Activated naive CD8-positive, alpha-beta T cell treated with anti-CD3 and anti-CD28 coated beads, Interleukin-2, amount 50 U/mL, for 24 hours (primary cell): Measurements from ENCODE around the gene RAB26.

ENCODE experiments used
- ATAC-seq: fragments of 150-1000 bp; cut with Tn5 transposase; one replicate; pipeline ENCODE4 v1.10.0; 2021
- DNase-seq: peaks from one replicate; pipeline ENCODE4 v3.0.0; 2021
- H3K27ac Mint-ChIP-seq: one replicate; pipeline ENCODE4 v1.8.0; 2021; ENCODE audit warnings: mild to moderate bottlenecking, mixed read lengths
- H3K27me3 Mint-ChIP-seq: one replicate; pipeline ENCODE4 v1.8.0; 2021; ENCODE audit warnings: mixed read lengths
- H3K36me3 Mint-ChIP-seq: one replicate; pipeline ENCODE4 v1.8.0; 2021; ENCODE audit warnings: low read depth, mixed read lengths
- H3K4me1 Mint-ChIP-seq: one replicate; pipeline ENCODE4 v1.8.0; 2021; ENCODE audit warnings: mixed read lengths
- H3K4me3 Mint-ChIP-seq: one replicate; pipeline ENCODE4 v1.8.0; 2021; ENCODE audit warnings: mild to moderate bottlenecking, moderate library complexity, mixed read lengths
- H3K9me3 Mint-ChIP-seq: one replicate; pipeline ENCODE4 v1.8.0; 2021; ENCODE audit warnings: mixed read lengths

RAB26 gene

DNA sequence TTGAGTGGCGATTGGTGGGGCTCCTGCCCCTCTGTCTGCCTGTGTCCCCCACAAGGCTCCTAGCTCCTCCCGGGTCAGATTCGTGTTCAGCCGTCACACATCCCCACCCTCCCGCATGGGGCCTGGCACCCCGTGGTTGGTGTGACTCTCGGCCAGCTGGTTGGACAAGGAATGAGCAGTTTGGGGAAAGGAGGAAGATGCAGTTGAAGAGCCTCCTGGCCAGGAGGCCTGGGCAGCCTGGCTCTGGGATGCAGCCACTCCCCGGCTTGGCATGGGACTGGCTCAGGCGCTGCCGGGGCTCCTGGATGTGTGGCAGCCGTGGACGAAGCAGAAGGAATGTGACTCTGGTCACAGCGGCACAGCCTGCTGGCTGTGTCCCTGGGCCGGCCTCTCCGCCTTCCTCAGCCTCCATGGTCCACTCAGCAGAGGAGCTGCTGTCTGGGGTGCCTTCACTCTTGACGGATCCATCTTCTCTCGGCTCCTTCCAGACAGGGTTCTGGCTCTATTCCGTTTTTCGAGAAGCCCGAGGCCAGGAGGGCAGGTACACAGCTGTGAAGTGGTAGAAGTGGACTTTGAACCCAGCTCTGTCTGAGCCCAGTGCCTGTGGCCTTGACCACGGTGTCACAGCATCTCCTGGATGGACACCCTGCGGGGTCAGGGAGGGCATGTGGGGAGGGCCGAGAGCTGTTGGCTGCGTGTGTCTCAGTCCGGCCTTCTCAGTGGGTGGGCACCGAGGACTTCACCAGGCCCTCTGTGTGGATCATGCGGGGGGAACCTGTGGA lies 9.2 kb downstream of the RAB26 start:
- Mint-ChIP-seq H3K9me3 (no peaks in the 10 kb centered on the region), H3K36me3 (peaks cover 27% of the 10 kb centered on the region), H3K4me3 (peak overlapping the region; percentile 93), H3K27ac (peak overlapping the region; percentile 91), H3K27me3 (peaks cover 3% of the 10 kb centered on the region), H3K4me1 (peaks cover 33% of the 10 kb centered on the region)
- DNase-seq: no peak
- no peak for ATAC-seq

DNA sequence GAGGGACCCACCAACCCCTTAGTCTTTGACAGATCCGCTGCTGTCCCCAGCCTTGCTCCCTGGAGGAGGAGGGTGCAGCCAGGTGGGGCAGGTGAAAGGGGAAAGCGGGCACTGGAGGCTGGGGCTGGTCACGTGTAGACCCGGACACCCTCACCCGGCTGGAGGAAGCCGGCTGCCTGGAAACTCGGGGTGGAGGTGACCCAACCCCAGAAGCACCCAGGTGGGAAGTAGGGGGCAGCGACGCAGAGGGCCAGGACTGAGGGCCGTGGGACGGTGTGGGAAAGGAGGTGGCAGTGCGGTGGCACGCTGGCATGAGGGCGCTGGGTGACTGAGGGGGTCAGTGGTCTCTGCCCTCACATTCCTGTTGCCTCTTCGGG lies 9.8 kb downstream of the RAB26 start:
- Mint-ChIP-seq H3K36me3 (peaks cover 21% of the 10 kb centered on the region), H3K9me3 (no peaks in the 10 kb centered on the region), H3K4me1 (peaks cover 35% of the 10 kb centered on the region), H3K27ac (no peak overlapping the region), H3K4me3 (no peak overlapping the region), H3K27me3 (peaks cover 3% of the 10 kb centered on the region)
- DNase-seq (no peak), ATAC-seq (no peak)

DNA sequence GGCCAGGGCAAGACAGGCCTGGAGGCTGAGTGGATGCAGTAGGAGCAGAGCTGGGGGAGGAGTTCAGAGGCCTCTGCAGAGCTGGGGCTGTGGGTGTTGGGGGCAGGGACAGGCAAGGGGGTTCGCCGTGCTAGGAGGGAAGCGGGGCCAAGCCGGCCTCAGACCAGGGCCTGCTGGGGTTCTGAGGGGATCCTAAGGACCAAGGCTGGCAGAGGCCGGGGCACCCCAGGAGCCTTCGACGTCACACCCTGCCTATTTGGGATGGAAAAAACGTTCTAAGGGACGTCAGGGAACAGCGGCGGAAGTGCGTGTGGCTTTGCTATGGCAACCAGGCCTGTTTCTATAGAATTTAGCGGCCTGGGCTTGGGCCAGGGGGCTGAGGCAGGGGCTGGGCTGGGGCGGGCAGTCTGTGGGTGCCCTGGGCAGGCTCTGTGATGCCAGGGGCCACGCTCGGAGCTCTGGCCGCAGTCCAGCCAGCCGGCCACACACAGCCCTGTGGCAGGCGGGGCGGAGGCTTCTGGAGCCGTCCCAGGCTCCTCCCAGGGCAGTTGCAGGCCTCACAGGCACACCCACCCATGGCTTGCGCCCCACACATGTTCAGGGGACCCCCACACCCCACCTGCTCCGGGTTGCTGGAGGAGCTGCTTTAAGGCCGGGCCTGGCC lies 10.9 kb downstream of the RAB26 start:
- peaks cover 35% of the 10 kb centered on the region for H3K4me1 Mint-ChIP-seq
- no peaks in the 10 kb centered on the region for H3K9me3 Mint-ChIP-seq
- peaks cover 3% of the 10 kb centered on the region for H3K27me3 Mint-ChIP-seq
- no peak for DNase-seq
- no peak overlapping the region for H3K4me3 Mint-ChIP-seq
- peaks cover 11% of the 10 kb centered on the region for H3K36me3 Mint-ChIP-seq
- no peak overlapping the region for H3K27ac Mint-ChIP-seq
- ATAC-seq: no peak

DNA sequence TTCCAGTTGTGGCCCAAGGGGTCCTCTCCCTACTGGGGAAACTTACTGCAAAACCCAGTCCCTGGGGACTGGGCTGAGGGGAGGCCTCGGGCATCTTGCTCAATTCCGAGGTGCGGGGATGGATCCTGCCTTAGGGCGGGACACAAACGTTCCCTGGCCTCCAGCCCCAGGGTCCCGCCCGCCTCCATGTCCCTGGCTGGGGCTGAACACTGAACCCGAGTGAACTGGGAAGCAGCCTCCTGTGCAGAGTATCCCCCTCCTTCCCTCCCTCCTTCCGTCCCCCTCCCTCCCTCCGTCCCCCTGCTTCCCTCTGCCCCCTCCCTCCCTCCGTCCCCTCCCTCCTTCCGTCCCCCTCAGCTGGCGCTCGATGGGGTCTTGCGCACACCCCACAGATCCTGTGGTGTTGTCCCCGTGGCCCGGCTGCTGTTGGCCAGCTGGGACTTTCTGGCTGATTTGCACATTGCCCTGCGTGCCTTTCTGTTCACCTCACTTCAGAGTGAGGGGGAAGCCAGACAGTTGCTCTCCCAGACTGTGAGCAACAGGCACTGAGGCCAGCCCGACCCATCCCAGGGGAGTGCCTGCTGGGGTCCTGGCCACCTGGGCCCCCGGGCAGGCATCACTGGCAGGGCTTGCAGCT lies 12.6 kb downstream of the RAB26 start:
- Mint-ChIP-seq H3K36me3 (peaks cover 4% of the 10 kb centered on the region), H3K27me3 (no peaks in the 10 kb centered on the region), H3K9me3 (no peaks in the 10 kb centered on the region), H3K27ac (no peak overlapping the region), H3K4me3 (no peak overlapping the region), H3K4me1 (peaks cover 25% of the 10 kb centered on the region)
- ATAC-seq (no peak), DNase-seq (no peak)

DNA sequence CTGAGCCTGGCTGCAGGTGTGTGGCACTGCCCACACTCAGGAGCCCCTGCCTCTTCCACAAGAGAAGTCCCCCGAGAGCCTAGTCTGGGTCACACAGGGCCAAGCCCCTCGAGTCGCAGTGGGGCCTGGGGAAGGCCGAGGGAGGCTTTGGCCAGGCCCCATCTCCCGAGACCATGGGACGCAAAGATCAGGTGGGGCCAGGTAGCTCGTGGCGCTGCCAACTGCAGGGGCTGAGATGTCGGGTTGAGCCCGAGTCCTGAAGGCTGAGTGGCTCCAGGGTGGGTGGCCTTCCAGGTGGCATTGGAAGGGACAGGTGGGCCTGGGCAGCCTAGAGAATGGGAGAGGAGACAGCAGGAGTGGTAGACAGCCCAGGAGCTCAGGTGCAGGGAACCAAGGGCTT lies 13.5 kb downstream of the RAB26 start:
- H3K36me3 Mint-ChIP-seq: peaks cover 6% of the 10 kb centered on the region
- ATAC-seq (no peak), DNase-seq (no peak)
- no peaks in the 10 kb centered on the region for H3K27me3 Mint-ChIP-seq
- no peaks in the 10 kb centered on the region for H3K9me3 Mint-ChIP-seq
- peaks cover 19% of the 10 kb centered on the region for H3K4me1 Mint-ChIP-seq
- H3K4me3 Mint-ChIP-seq: no peak overlapping the region
- no peak overlapping the region for H3K27ac Mint-ChIP-seq

DNA sequence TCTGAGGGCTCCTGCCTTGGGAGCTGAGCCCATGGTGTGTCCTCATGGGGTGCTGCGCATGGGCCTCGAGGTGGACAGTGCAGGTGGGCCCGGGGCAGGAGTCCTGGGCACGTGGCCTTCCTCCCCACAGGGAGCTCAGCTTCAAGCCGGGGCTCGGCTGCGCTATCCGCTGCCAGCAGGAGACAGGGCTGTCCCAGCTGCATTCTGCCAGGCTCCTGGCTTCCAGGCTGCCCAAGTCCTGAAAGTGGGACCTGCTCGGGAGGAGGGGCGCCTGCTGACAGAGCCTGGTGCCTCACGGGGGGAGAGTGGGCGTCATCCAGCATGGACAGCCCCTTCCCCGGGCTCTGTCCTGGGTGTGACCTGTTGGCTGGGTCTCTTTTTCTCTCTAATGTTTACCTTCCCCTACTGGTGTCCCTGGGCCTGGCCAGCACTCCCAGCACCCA lies 14.3 kb downstream of the RAB26 start:
- H3K27me3 Mint-ChIP-seq: no peaks in the 10 kb centered on the region
- DNase-seq: no peak
- H3K4me1 Mint-ChIP-seq: peaks cover 12% of the 10 kb centered on the region
- H3K4me3 Mint-ChIP-seq: no peak overlapping the region
- no peak for ATAC-seq
- H3K9me3 Mint-ChIP-seq: no peaks in the 10 kb centered on the region
- H3K36me3 Mint-ChIP-seq: peaks cover 6% of the 10 kb centered on the region
- no peak overlapping the region for H3K27ac Mint-ChIP-seq

DNA sequence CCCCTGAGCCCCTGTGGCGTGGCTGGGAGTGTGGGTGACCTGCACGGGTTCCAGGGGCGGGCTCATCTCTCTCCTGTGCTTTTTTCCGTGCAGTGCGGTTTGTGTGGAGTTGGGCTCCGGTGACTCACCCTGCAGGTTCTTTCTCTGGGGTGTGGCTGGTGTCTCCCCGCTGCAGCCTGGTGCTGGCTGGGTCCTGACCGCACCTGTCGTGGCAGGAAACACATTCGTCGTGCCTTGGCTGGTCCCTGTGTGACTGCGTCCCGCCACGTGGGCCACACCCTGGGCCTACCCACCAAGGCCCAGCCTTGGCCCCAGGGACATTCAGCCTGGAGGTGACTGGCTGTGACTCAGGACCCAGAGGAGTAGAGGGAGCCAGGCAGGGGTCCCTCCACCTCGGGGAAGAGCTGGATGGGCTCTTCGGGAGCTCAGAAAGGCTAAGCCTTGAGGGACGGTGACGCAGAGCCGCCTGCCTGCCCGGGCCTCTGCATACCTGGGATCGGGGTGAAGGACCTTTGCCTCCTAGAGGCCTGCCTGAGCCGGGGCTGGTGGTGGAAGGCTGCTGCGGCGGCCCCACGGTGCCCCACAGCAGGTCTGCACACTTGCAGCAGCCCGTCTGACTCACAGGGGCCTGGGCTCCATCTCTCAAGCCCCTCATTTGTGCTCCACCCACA lies 14.9 kb downstream of the RAB26 start:
- H3K27me3 Mint-ChIP-seq: no peaks in the 10 kb centered on the region
- DNase-seq (no peak), ATAC-seq (peak; percentile 23)
- H3K9me3 Mint-ChIP-seq: no peaks in the 10 kb centered on the region
- H3K36me3 Mint-ChIP-seq: peaks cover 8% of the 10 kb centered on the region
- H3K4me3 Mint-ChIP-seq: no peak overlapping the region
- peak overlapping the region; percentile 59 for H3K27ac Mint-ChIP-seq
- H3K4me1 Mint-ChIP-seq: peaks cover 8% of the 10 kb centered on the region

DNA sequence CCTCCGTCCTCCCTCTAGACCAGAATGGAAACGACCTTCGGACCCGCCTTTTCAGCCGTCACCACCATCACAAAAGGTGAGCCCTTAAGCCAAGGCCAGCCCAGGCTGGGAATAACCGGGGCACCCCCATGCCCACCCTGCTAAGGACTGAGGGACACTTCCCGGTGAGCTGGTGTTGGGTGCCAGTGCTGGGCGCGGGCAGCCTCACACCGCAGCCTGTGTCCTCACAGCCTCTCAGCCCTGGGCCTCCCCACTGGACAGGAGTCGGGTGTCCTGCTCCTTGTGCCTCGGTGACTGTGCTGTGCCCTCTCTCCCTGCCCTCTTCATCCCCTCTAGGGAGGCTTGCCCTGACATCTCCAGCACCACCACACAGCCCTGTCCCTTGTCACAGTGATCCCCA lies 17.4 kb downstream of the RAB26 start:
- no peak for ATAC-seq
- Mint-ChIP-seq H3K36me3 (peaks cover 9% of the 10 kb centered on the region), H3K27ac (no peak overlapping the region), H3K4me3 (no peak overlapping the region), H3K4me1 (peaks cover 3% of the 10 kb centered on the region), H3K27me3 (no peaks in the 10 kb centered on the region), H3K9me3 (no peaks in the 10 kb centered on the region)
- no peak for DNase-seq

DNA sequence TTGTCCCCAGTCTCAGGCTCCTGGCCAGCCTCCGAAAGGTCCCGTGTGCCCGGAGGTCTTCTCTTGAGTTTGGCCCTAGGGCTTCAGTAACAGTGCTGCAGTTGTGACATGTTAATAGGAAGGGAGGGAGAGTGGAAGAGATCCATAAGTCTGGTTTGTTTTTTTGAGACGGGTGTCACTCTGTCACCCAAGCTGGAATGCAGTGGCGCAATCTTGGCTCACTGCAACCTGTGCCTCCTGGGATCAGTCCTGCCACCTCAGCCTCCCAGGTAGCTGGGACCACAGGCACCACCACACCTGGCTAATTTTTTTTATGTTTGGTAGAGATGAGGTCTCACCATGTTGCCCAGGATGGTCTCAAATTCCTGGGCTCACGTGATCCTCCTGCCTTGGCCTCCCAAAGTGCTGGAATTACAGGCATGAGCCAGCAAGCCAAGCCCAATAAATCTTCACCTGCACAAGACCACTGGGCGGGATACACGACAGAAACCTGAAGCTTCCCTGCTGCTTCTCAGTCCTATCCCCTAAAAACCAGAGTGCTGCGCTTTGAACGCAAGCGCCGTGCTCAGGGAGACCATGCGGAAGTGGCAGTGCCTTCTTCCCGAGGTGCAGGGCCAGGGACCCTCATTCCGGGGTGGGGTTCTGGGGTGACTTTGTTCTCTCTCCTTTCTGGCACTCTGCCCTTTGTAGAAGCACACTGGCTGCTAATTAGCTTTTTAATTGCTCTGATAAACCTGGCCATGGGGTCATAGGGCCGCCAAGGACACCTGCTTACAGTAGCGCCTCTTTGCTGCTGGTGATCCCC lies 18.0 kb downstream of the RAB26 start:
- ATAC-seq (no peak), DNase-seq (no peak)
- H3K27me3 Mint-ChIP-seq: no peaks in the 10 kb centered on the region
- peaks cover 9% of the 10 kb centered on the region for H3K36me3 Mint-ChIP-seq
- H3K27ac Mint-ChIP-seq: no peak overlapping the region
- peaks cover 3% of the 10 kb centered on the region for H3K4me1 Mint-ChIP-seq
- H3K9me3 Mint-ChIP-seq: no peaks in the 10 kb centered on the region
- H3K4me3 Mint-ChIP-seq: no peak overlapping the region

DNA sequence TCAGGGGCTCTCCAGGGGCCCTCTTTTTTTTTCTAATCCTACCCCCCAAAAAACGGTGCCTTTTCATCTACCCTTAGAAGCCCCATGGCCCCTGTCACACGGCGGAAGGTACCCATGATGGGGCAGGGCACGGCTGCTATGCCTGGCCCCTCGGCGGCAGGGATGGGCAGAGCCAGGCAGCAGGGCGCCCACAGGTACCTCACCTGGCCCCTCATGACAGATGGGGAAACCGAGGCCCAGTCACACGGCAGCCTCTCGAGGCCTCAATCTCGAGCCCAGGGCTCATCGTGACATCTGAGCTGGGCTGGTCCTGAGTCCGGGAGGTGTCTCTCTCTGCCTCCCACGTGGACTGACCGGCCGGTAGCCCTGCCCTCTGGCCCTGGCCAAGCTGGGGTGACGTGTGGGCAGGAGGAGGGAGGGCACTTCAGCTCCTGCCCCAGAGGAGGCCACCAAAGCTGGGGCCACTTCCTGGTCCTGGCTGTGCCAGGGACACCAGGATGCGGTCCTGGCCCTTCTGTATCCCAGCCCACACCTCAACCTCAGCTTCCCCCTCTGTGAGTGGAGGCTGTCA lies 18.7 kb downstream of the RAB26 start:
- no peak for ATAC-seq
- peaks cover 3% of the 10 kb centered on the region for H3K4me1 Mint-ChIP-seq
- no peaks in the 10 kb centered on the region for H3K9me3 Mint-ChIP-seq
- no peak for DNase-seq
- peaks cover 12% of the 10 kb centered on the region for H3K36me3 Mint-ChIP-seq
- no peaks in the 10 kb centered on the region for H3K27me3 Mint-ChIP-seq
- no peak overlapping the region for H3K4me3 Mint-ChIP-seq
- H3K27ac Mint-ChIP-seq: no peak overlapping the region

DNA sequence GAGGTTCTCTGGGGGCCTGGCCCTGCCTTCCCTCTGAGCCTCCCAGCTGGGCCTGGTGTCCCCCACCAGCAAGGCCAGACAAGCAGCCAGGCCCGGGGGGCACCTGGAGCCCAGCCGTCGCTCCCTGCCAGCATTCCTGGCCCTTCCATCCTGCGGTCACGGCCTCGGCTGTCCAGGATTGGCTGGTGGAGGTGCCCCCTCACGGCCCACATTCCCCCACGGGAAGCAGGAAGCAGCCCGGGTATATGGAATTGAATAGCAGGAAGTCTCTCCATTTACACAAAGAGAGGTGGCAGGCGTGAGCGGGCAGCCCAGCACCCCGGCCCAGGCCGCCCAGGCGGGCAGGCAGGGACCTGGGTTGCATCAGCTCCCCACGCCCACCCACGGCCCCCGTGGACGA lies 21.7 kb downstream of the RAB26 start:
- no peaks in the 10 kb centered on the region for H3K27me3 Mint-ChIP-seq
- no peak overlapping the region for H3K4me3 Mint-ChIP-seq
- H3K36me3 Mint-ChIP-seq: peaks cover 20% of the 10 kb centered on the region
- no peaks in the 10 kb centered on the region for H3K9me3 Mint-ChIP-seq
- ATAC-seq (no peak), DNase-seq (no peak)
- H3K27ac Mint-ChIP-seq: no peak overlapping the region
- H3K4me1 Mint-ChIP-seq: no peaks in the 10 kb centered on the region

DNA sequence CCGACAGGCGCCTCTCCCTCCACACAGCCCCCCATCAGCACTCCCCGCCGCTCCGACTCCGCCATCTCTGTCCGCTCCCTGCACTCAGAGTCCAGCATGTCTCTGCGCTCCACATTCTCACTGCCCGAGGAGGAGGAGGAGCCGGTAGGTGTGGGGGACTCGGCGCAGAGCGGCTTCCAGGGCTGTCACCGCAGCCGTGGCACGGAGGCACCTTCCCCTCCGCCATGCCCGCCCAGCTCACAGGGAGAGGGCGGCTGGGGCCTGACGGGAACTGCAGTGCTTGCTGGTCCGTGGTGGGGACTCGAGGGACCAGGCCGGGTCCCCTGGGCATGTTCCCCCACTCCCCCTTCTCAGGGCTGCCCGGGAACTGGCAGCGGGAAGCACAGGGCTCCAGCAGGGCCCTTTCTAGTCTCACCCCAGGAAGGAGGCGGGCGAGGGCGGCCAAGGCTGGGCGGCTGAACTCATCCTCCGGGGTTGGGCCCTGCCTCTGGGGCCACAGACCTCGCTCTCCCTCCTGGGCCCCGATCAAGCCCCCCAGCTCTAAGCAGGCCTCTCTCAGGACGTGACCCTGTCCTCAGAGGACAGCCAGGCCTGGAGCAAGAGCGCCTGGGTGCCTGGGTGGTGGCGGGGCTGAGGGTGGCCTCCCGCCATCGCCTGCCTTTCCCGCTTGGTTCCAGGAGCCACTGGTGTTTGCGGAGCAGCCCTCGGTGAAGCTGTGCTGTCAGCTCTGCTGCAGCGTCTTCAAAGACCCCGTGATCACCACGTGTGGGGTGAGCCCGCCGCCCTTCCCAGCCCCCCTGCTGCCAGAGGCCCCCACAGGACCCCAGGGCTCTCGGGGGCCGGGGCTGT lies 22.4 kb downstream of the RAB26 start:
- Mint-ChIP-seq H3K4me3 (no peak overlapping the region), H3K36me3 (peaks cover 20% of the 10 kb centered on the region), H3K27ac (no peak overlapping the region), H3K4me1 (no peaks in the 10 kb centered on the region), H3K9me3 (no peaks in the 10 kb centered on the region), H3K27me3 (no peaks in the 10 kb centered on the region)
- no peak for ATAC-seq
- no peak for DNase-seq

DNA sequence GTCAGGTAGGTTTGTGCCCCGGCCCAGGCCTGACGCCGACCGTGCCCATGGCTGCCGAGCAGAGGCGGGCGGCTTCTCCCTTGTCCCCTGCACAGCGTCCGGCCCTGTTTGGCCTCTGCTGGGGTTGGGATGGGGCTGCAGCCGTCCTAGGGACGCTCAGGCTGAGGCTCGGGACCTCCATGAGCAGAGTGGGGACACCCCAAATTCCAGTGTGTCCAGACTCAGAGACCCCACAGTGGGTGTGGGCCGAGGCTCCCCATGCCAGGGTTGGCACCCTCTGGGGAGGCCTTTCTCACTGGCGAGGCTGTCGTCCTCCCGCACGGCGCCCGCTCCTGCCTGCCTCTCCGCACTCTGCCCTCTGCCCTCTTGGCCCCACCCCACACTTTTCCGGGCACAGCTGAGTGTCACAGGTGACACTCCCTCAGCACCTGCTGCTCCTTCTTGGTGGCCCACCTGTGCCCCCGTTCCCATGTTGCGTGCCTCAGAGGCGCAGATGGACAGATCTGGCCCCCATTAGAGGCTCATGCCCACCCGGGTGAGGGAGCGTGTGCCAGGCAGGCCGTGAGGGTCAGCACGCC lies 23.3 kb downstream of the RAB26 start:
- no peaks in the 10 kb centered on the region for H3K9me3 Mint-ChIP-seq
- no peak for DNase-seq
- H3K27ac Mint-ChIP-seq: no peak overlapping the region
- ATAC-seq: no peak
- H3K36me3 Mint-ChIP-seq: peaks cover 18% of the 10 kb centered on the region
- no peak overlapping the region for H3K4me3 Mint-ChIP-seq
- H3K4me1 Mint-ChIP-seq: no peaks in the 10 kb centered on the region
- H3K27me3 Mint-ChIP-seq: no peaks in the 10 kb centered on the region
